H1 (cell line): Measurements from ENCODE around the gene DYNLT3. TPM values are rescaled to one million over a fixed set of nuclear protein-coding genes. Genes with fewer than 3 reads are reported as not detected.

ENCODE experiments used
- CTCF ChIA-PET: fragments of 300-600 bp; sonication (Branson Sonifier 250); formaldehyde crosslinking; loops from one replicate; lab custom pipeline; 2021; ENCODE audit not compliant: partially characterized antibody; lab: Charles Lee
- POLR2A ChIA-PET: fragments of 300-600 bp; sonication (Branson Sonifier 250); formaldehyde crosslinking; loops from one replicate; lab custom pipeline; 2021; ENCODE audit warnings: inconsistent platforms; ENCODE audit not compliant: partially characterized antibody; lab: Charles Lee
- DNase-seq, 2 experiments: peaks; one replicate each; pipeline versions ENCODE4 v3.0.0 to v3.0.0-alpha.2; 2010 to 2022; ENCODE audit warnings: low spot score in 2 of 2, low read depth in 1 of 2, mixed read lengths in 1 of 2
- FAIRE-seq: peaks from 2 replicates; lab custom pipeline; 2011; peaks lifted over from hg19 to GRCh38; lab: Jason Lieb, UNC
- H2AFZ ChIP-seq: 2 replicates; pipeline ENCODE4 v1.8.1; 2012; ENCODE audit warnings: low read length, inconsistent platforms
- H2AK5ac ChIP-seq: 2 replicates; pipeline ENCODE4 v1.6.1; 2013; ENCODE audit warnings: low read depth, low read length
- H2BK120ac ChIP-seq: replicated peaks from 2 replicates; pipeline ENCODE3; 2013; ENCODE audit warnings: low read depth, low read length, inconsistent platforms
- H2BK12ac ChIP-seq: 2 replicates; pipeline ENCODE4 v1.6.1; 2013; ENCODE audit warnings: low read depth, low read length
- H2BK15ac ChIP-seq: 2 replicates; pipeline ENCODE4 v1.6.1; 2013; ENCODE audit warnings: low read length
- H2BK20ac ChIP-seq: 2 replicates; pipeline ENCODE4 v1.6.1; 2013; ENCODE audit warnings: low read length
- H2BK5ac ChIP-seq: 2 replicates; pipeline ENCODE4 v1.6.1; 2013; ENCODE audit warnings: low read depth, low read length
- H3K14ac ChIP-seq: 2 replicates; pipeline ENCODE4 v1.6.1; 2013; ENCODE audit warnings: inconsistent platforms; ENCODE audit not compliant: insufficient read length
- H3K18ac ChIP-seq: 2 replicates; pipeline ENCODE4 v1.6.1; 2013; ENCODE audit warnings: low read length; ENCODE audit errors: extremely low read depth
- H3K23ac ChIP-seq: 2 replicates; pipeline ENCODE4 v1.6.1; 2013; ENCODE audit warnings: inconsistent platforms; ENCODE audit not compliant: insufficient read length
- H3K23me2 ChIP-seq: 2 replicates; pipeline ENCODE4 v1.6.1; 2013; ENCODE audit warnings: low read depth, low read length
- H3K27ac ChIP-seq: 2 replicates; pipeline ENCODE4 v1.6.1; 2011; ENCODE audit warnings: low read depth, low read length, inconsistent platforms
- H3K27me3 ChIP-seq, 4 experiments: replicated peaks in 1 of 4; 1 replicate in 1 of 4; 2 replicates in 3 of 4; pipeline versions ENCODE4 v1.6.1 to v1.8.1; 2011 to 2013; ENCODE audit warnings: low read length in 3 of 4, mild to moderate bottlenecking in 3 of 4, inconsistent platforms in 2 of 4, mixed read lengths in 2 of 4, moderate library complexity in 1 of 4; ENCODE audit not compliant: control insufficient read depth in 3 of 4, insufficient read depth in 3 of 4; ENCODE audit errors: extremely low read depth in 1 of 4
- H3K36me3 ChIP-seq, 4 experiments: 2 replicates each; pipeline versions ENCODE4 v1.6.1 to v1.8.1; 2011 to 2013; ENCODE audit warnings: mild to moderate bottlenecking in 4 of 4, low read length in 3 of 4, moderate library complexity in 2 of 4, control low read depth in 1 of 4, inconsistent platforms in 1 of 4; ENCODE audit not compliant: insufficient read depth in 4 of 4, control insufficient read depth in 2 of 4
- H3K4ac ChIP-seq: replicated peaks from 2 replicates; pipeline ENCODE3; 2013; ENCODE audit warnings: low read length, low read depth, mixed read lengths, inconsistent platforms; ENCODE audit not compliant: insufficient read length
- H3K4me1 ChIP-seq, 4 experiments: replicated peaks in 1 of 4; 1 replicate in 1 of 4; 2 replicates in 3 of 4; pipeline versions ENCODE4 v1.6.1 to v1.8.1; 2011 to 2013; ENCODE audit warnings: low read length in 3 of 4, inconsistent platforms in 2 of 4, mixed read lengths in 1 of 4; ENCODE audit not compliant: insufficient read depth in 4 of 4, control insufficient read depth in 3 of 4
- H3K4me2 ChIP-seq, 2 experiments: 2 replicates each; pipeline versions ENCODE4 v1.6.1 to v1.8.1; 2011 to 2013; ENCODE audit warnings: low read depth in 2 of 2, low read length in 2 of 2, control low read depth in 1 of 2, inconsistent platforms in 1 of 2, mild to moderate bottlenecking in 1 of 2; ENCODE audit not compliant: insufficient read depth in 1 of 2
- H3K4me3 ChIP-seq, 4 experiments: fragments of 200-600, 300-600 bp in 1 of 4; sonication (generic), shearing (Covaris generic), sonication (Bioruptor Twin) in 1 of 4; 2 replicates each; pipeline versions ENCODE4 v1.5.1 to v1.8.1; 2011 to 2016; ENCODE audit warnings: low read length in 4 of 4, low read depth in 3 of 4, control low read depth in 2 of 4, inconsistent platforms in 2 of 4, mild to moderate bottlenecking in 2 of 4, mixed read lengths in 1 of 4, moderate library complexity in 1 of 4; ENCODE audit not compliant: insufficient read depth in 2 of 4; ENCODE audit errors: extremely low read depth in 1 of 4
- H3K56ac ChIP-seq: replicated peaks from 2 replicates; pipeline ENCODE3; 2013; ENCODE audit warnings: low read depth, mild to moderate bottlenecking, mixed read lengths, low read length, inconsistent platforms; ENCODE audit not compliant: insufficient read length
- H3K79me1 ChIP-seq: 2 replicates; pipeline ENCODE4 v1.6.1; 2013; ENCODE audit warnings: low read depth, low read length, control low read depth
- H3K79me2 ChIP-seq, 2 experiments: 2 replicates each; pipeline versions ENCODE4 v1.6.1 to v1.8.1; 2012 to 2013; ENCODE audit warnings: low read length in 2 of 2, mild to moderate bottlenecking in 2 of 2, inconsistent platforms in 1 of 2; ENCODE audit not compliant: insufficient read depth in 2 of 2, control insufficient read depth in 1 of 2
- H3K9ac ChIP-seq, 4 experiments: replicated peaks in 1 of 4; 1 replicate in 1 of 4; 2 replicates in 3 of 4; pipeline versions ENCODE4 v1.6.1 to v1.8.1; 2011 to 2013; ENCODE audit warnings: low read depth in 3 of 4, low read length in 3 of 4, control low read depth in 2 of 4, mild to moderate bottlenecking in 2 of 4, moderate library complexity in 2 of 4, inconsistent platforms in 1 of 4; ENCODE audit errors: extremely low read depth in 1 of 4
- H3K9me3 ChIP-seq, 2 experiments: 2 replicates each; pipeline versions ENCODE4 v1.6.1 to v1.8.1; 2012 to 2013; ENCODE audit warnings: mild to moderate bottlenecking in 2 of 2, moderate library complexity in 2 of 2, control low read depth in 1 of 2, inconsistent platforms in 1 of 2, low read depth in 1 of 2, low read length in 1 of 2, mixed read lengths in 1 of 2; ENCODE audit not compliant: insufficient read depth in 2 of 2
- H4K20me1 ChIP-seq, 2 experiments: replicated peaks in 1 of 2; 2 replicates each; pipeline versions ENCODE3 to v1.8.1; 2011 to 2013; ENCODE audit warnings: inconsistent platforms in 2 of 2, low read length in 2 of 2, mild to moderate bottlenecking in 1 of 2; ENCODE audit not compliant: insufficient read depth in 2 of 2, control insufficient read depth in 1 of 2
- H4K5ac ChIP-seq: 2 replicates; pipeline ENCODE4 v1.6.1; 2013; ENCODE audit warnings: low read length, low read depth, mixed read lengths, inconsistent platforms; ENCODE audit not compliant: insufficient read length
- H4K8ac ChIP-seq: 2 replicates; pipeline ENCODE4 v1.8.0; 2013; ENCODE audit warnings: mild to moderate bottlenecking, moderate library complexity, low read length, inconsistent platforms; ENCODE audit not compliant: insufficient read depth; ENCODE audit errors: extremely low read depth
- H4K91ac ChIP-seq: replicated peaks from 2 replicates; pipeline ENCODE3; 2013; ENCODE audit warnings: low read length, mixed read lengths, inconsistent platforms; ENCODE audit not compliant: insufficient read length
- CHD2 ChIP-seq: IDR thresholded peaks from 2 replicates; pipeline ENCODE4 v1.6.1; 2012; ENCODE audit warnings: low read length, improper control_type of control experiment
- NRF1 ChIP-seq: IDR thresholded peaks from 2 replicates; pipeline ENCODE4 v1.6.1; 2011; ENCODE audit warnings: mild to moderate bottlenecking, low read depth, low read length, improper control_type of control experiment
- RBBP5 ChIP-seq: IDR thresholded peaks from 2 replicates; pipeline ENCODE4 v1.7.1; 2012; ENCODE audit warnings: low read depth, mild to moderate bottlenecking, inconsistent platforms, low read length, moderate library complexity, borderline replicate concordance
- SP4 ChIP-seq: IDR thresholded peaks from 2 replicates; pipeline ENCODE4 v1.6.1; 2012; ENCODE audit warnings: low read length, inconsistent platforms
- WGBS, 2 experiments: shearing (Covaris generic) in 1 of 2; methylation state at CpG; one replicate each; pipeline versions ENCODE4 v1.1.6 to v1.1.7; 2013 to 2015; ENCODE audit warnings: low lambda C conversion rate in 2 of 2, mixed read lengths in 2 of 2, inconsistent platforms in 1 of 2, low coverage in 1 of 2, missing lambda C conversion rate in 1 of 2; ENCODE audit not compliant: insufficient replicate concordance in 2 of 2, insufficient coverage in 1 of 2, insufficient read length in 1 of 2; ENCODE audit errors: extremely low coverage in 1 of 2, missing lambda C conversion rate in 1 of 2; 5-methylcytosine and 5-hydroxymethylcytosine counted together
- polyA plus RNA-seq, 7 experiments: library from polyadenylated mRNA; depleted of rRNA in 3 of 7; stranded (reverse) in 5 of 7; unstranded in 2 of 7; fragments of >200 nt in 5 of 7; fragments of 200-250 nt in 2 of 7; gene quantifications; 1 replicate in 5 of 7; 2 replicates in 1 of 7; 4 replicates in 1 of 7; pipeline versions ENCODE4 v1.2.1 to v1.2.3, GENCODE V29; 2011 to 2013; ENCODE audit warnings: missing spikeins in 2 of 7, mixed read lengths in 2 of 7
- total RNA-seq: library from RNA; stranded (reverse); fragmentation: NEBNext Ultra II Directional; extraction: Animal tissue kit (Norgen Biotek cat#: 25700); gene quantifications from 2 replicates; pipeline ENCODE4 v1.2.1, GENCODE V29; 2021

DYNLT3 gene
- total and polyA plus RNA-seq, 2 of the 8 experiments (the other 6 are each of a cell fraction or from before 2014, with no cell fraction given) = 2.3 to 3.5 TPM

DNA sequence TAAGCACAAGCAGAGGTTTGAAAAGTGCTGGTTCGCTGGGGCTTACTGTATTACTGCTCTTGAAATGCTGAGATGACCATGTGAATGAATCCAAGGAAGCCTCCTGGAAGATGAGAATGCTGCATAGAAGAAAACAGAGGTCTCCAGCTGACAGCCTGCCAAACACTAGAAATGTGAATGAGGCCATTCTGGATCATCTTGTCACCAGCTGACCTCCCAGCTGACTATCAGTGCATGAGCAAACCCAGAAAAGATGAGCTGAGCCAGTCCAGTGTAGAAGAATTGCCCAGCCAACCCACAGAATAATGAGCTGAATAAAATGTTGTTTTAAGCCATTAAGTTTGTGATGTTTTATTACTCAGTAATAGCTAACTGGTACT lies 49.1 kb upstream of the DYNLT3 start:
- CTCF ChIA-PET = interaction anchor here (0.9 to 1.3 kb wide), 2 partner anchors 27 to 235 kb away, joined by 3 read pairs; no protein-coding TSS in a partner anchor
- H3K27me3 ChIP-seq = no peaks in the 10 kb centered on the region

More for the DNA sequence above, 49.1 kb upstream of the DYNLT3 start:
- Histone ChIP-seq H3K23me2 (no peaks in the 10 kb centered on the region), H3K14ac (no peak overlapping the region), H3K36me3 (no peaks in the 10 kb centered on the region), H3K27ac (no peak overlapping the region), H4K8ac (no peak overlapping the region), H3K4me2 (no peak overlapping the region), H3K4ac (no peak overlapping the region), H4K20me1 (no peaks in the 10 kb centered on the region), H2BK20ac (no peak overlapping the region), H3K56ac (no peak overlapping the region), H4K5ac (no peak overlapping the region), H3K23ac (no peak overlapping the region), H3K79me1 (no peaks in the 10 kb centered on the region), H2BK12ac (no peak overlapping the region), H3K9me3 (no peaks in the 10 kb centered on the region), H3K4me3 (no peak overlapping the region), H2AFZ (no peak overlapping the region), H3K18ac (no peak overlapping the region), H3K79me2 (no peaks in the 10 kb centered on the region), H2BK15ac (no peak overlapping the region), H3K9ac (no peak overlapping the region), H4K91ac (no peak overlapping the region), H2BK120ac (no peak overlapping the region), H2BK5ac (no peak overlapping the region), H3K4me1 (no peaks in the 10 kb centered on the region), H2AK5ac (no peak overlapping the region)
- TF ChIP-seq RBBP5 = no peak
- TF ChIP-seq NRF1 = no peak
- no peak for TF ChIP-seq SP4
- no peak for TF ChIP-seq CHD2
- POLR2A ChIA-PET = no interaction called here
- no peak for DNase-seq
- 55% methylated on average over 1 of the region's 1 CpG; no CpG with 5 or more reads in 1 of the 2 experiments for WGBS, 2 experiments
- FAIRE-seq = no peak
